ENCODE results near the gene STK25.

The STK25 gene

GRCh38 chr2:241482126-241482955 is 26.0 kb downstream of the STK25 start:
- Histone ChIP-seq H3K27me3 (replicated peaks; ENCODE audit: insufficient read depth, low read length) (no peaks in the 10 kb centered on the region), H3K27ac (ENCODE audit: low read length) (no peak overlapping the region), H3K36me3 (replicated peaks; ENCODE audit: insufficient read depth, low read length) (no peaks in the 10 kb centered on the region), H3K4me1 (ENCODE audit: low read length) (no peaks in the 10 kb centered on the region), H3K9me2 (replicated peaks; ENCODE audit: insufficient read depth, low read length) (no peaks in the 10 kb centered on the region), H3F3A (ENCODE audit: insufficient read depth, low read length) (no peaks in the 10 kb centered on the region), H3K79me2 (ENCODE audit: low read length) (no peaks in the 10 kb centered on the region), H3K4me2 (ENCODE audit: low read depth, low read length) (no peak overlapping the region), H2AFZ (ENCODE audit: low read length) (no peak overlapping the region), H3K4me3 (ENCODE audit: low read length) (no peak overlapping the region), H4K20me1 (ENCODE audit: insufficient read depth, low read length) (no peaks in the 10 kb centered on the region), H3K9me3 (replicated peaks; ENCODE audit: insufficient read depth, low read length) (no peaks in the 10 kb centered on the region), H3K9ac (ENCODE audit: low read length) (no peak overlapping the region)
- DNase-seq = no peak
- TF ChIP-seq CTCF (IDR thresholded peaks at IDR 0.05; ENCODE audit: low read length) (no peak), EZH2phosphoT487 (IDR thresholded peaks at IDR 0.05; ENCODE audit: low read length) (no peak), EZH2 (optimal IDR thresholded peaks at IDR 0.05; ENCODE audit: low read depth, low read length) (no peak)

GRCh38 chr2:241481687-241482086 is 26.7 kb downstream of the STK25 start:
- no peaks in the 10 kb centered on the region for H3K9me3 ChIP-seq (replicated peaks; ENCODE audit: insufficient read depth, low read length)
- no peak overlapping the region for H3K4me3 ChIP-seq (ENCODE audit: low read length)
- no peaks in the 10 kb centered on the region for H4K20me1 ChIP-seq (ENCODE audit: insufficient read depth, low read length)
- no peak for TF ChIP-seq CTCF (IDR thresholded peaks at IDR 0.05; ENCODE audit: low read length)
- TF ChIP-seq EZH2 (optimal IDR thresholded peaks at IDR 0.05; ENCODE audit: low read depth, low read length) = no peak
- TF ChIP-seq EZH2phosphoT487 (IDR thresholded peaks at IDR 0.05; ENCODE audit: low read length) = no peak
- H3K36me3 ChIP-seq (replicated peaks; ENCODE audit: insufficient read depth, low read length) = no peaks in the 10 kb centered on the region
- H2AFZ ChIP-seq (ENCODE audit: low read length) = no peak overlapping the region
- no peak overlapping the region for H3K4me2 ChIP-seq (ENCODE audit: low read depth, low read length)
- no peak for DNase-seq
- H3K4me1 ChIP-seq (ENCODE audit: low read length) = no peaks in the 10 kb centered on the region
- H3K79me2 ChIP-seq (ENCODE audit: low read length) = no peaks in the 10 kb centered on the region
- no peaks in the 10 kb centered on the region for H3K27me3 ChIP-seq (replicated peaks; ENCODE audit: insufficient read depth, low read length)
- H3K9ac ChIP-seq (ENCODE audit: low read length) = no peak overlapping the region
- H3K9me2 ChIP-seq (replicated peaks; ENCODE audit: insufficient read depth, low read length) = no peaks in the 10 kb centered on the region
- H3K27ac ChIP-seq (ENCODE audit: low read length) = no peak overlapping the region
- no peaks in the 10 kb centered on the region for H3F3A ChIP-seq (ENCODE audit: insufficient read depth, low read length)

- Histone ChIP-seq H3F3A (ENCODE audit: insufficient read depth, low read length) (no peaks in the 10 kb centered on the region), H2AFZ (ENCODE audit: low read length) (no peak overlapping the region), H3K9me3 (replicated peaks; ENCODE audit: insufficient read depth, low read length) (no peaks in the 10 kb centered on the region), H3K79me2 (ENCODE audit: low read length) (no peaks in the 10 kb centered on the region), H3K4me2 (ENCODE audit: low read depth, low read length) (no peak overlapping the region), H3K9ac (ENCODE audit: low read length) (no peak overlapping the region), H3K9me2 (replicated peaks; ENCODE audit: insufficient read depth, low read length) (no peaks in the 10 kb centered on the region), H3K27me3 (replicated peaks; ENCODE audit: insufficient read depth, low read length) (no peaks in the 10 kb centered on the region), H3K27ac (ENCODE audit: low read length) (no peak overlapping the region), H3K36me3 (replicated peaks; ENCODE audit: insufficient read depth, low read length) (no peaks in the 10 kb centered on the region), H3K4me1 (ENCODE audit: low read length) (no peaks in the 10 kb centered on the region), H4K20me1 (ENCODE audit: insufficient read depth, low read length) (no peaks in the 10 kb centered on the region), H3K4me3 (ENCODE audit: low read length) (no peak overlapping the region)
- TF ChIP-seq CTCF (IDR thresholded peaks at IDR 0.05; ENCODE audit: low read length) (no peak), EZH2phosphoT487 (IDR thresholded peaks at IDR 0.05; ENCODE audit: low read length) (no peak), EZH2 (optimal IDR thresholded peaks at IDR 0.05; ENCODE audit: low read depth, low read length) (no peak)
- no peak for DNase-seq
Observed at GRCh38 chr2:241479026-241479898, 29.1 kb downstream of the STK25 start.
